GM12801 (cell line): ENCODE measurements around the gene TET3.

ENCODE experiments used
- TF ChIP-seq, protein P1 (sequence below): IDR thresholded peaks from one replicate; pipeline ENCODE4 v1.5.1; 2011; ENCODE audit warnings: control low read depth; ENCODE audit not compliant: insufficient read length; ENCODE audit errors: extremely low read depth

TET3 gene

DNA sequence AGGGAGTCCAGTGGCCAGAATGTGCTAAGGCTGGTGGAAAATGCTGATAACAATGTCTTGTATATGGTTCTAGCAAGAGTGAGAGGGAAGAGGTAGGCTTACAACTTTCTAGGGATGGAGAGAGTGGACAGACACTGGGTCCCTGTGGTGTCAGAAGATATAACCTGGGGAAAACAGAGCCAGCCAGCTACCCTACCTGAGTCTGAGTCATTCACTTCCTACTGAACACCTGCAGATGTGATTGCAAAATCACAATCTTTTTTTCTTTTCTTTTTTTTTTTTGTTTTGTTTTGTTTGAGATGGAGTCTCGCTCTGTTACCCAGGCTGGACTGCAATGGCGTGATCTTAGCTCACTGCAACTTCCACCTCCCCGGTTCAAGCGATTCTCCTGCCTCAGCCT lies 7.3 kb downstream of the TET3 start:
- TF ChIP-seq, protein P1, sequence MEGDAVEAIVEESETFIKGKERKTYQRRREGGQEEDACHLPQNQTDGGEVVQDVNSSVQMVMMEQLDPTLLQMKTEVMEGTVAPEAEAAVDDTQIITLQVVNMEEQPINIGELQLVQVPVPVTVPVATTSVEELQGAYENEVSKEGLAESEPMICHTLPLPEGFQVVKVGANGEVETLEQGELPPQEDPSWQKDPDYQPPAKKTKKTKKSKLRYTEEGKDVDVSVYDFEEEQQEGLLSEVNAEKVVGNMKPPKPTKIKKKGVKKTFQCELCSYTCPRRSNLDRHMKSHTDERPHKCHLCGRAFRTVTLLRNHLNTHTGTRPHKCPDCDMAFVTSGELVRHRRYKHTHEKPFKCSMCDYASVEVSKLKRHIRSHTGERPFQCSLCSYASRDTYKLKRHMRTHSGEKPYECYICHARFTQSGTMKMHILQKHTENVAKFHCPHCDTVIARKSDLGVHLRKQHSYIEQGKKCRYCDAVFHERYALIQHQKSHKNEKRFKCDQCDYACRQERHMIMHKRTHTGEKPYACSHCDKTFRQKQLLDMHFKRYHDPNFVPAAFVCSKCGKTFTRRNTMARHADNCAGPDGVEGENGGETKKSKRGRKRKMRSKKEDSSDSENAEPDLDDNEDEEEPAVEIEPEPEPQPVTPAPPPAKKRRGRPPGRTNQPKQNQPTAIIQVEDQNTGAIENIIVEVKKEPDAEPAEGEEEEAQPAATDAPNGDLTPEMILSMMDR: no peak

DNA sequence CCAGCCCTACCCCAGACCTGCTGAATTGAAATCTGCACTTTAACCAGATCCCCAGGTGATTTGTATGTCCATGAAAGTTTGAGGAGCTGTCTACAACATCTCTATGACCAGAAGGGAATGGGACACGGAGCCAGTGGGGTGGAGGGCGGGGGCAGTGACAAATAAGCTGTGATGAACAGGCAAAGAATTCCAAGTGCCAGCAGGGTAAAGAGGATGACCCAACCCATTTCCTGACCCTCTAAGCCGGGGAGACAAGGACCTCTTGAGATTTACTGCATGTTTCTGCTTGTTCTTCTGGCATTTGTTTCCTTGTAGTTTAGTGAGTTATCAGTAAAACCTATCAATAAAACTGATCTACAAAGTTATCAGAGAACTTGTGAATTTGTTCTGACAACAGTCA lies 8.7 kb downstream of the TET3 start:
- TF ChIP-seq, protein P1: no peak

DNA sequence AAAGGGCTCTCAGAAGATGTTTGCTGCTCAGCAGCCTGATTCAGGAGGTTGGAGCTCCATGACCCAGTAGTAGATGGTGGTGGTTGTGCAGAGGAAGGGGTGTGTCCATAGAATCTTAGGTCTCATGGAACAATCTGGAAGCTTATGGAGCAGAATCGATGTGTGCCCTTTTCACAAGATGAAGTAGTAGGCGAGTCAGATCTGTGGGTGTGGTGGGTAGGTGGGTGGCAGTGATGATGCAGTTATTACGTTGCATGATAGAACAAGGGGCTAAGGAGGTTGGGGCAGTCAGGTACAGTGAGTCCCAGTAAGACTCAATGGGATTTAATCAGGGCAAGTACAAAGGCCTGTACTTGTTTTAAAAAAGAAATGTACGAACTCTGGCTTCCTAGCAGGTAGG lies 9.1 kb downstream of the TET3 start:
- TF ChIP-seq, protein P1: no peak

DNA sequence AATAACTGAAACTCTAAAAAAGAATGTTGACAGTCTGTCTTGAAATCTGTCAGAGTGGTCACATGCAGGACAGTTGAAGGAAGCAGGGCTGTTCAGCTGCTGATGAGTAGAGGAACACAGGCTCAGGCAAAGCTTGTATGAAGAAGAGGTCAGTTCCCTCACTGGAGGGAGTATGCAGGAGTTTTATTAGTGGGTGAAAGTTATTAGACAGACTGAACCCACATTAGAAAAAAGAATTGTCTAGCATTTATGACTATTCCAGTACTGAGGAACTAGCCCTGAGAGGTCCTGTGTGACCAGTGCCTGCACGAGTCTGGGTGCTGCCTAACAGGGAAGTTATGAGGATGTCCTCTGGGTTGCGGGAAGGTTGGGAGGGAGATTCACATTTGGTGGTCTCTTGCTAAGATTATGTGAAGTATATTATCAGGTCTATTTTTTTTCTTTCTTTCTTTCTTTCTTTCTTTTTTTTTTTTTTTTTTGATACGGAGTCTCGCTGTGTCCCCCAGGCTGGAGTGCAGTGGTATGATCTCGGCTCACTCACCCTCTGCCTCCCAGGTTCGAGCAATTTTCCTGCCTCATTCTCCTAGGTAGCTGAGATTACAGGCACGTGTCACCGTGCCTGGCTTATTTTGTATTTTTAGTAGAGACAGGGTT lies 9.6 kb downstream of the TET3 start:
- TF ChIP-seq, protein P1: no peak

DNA sequence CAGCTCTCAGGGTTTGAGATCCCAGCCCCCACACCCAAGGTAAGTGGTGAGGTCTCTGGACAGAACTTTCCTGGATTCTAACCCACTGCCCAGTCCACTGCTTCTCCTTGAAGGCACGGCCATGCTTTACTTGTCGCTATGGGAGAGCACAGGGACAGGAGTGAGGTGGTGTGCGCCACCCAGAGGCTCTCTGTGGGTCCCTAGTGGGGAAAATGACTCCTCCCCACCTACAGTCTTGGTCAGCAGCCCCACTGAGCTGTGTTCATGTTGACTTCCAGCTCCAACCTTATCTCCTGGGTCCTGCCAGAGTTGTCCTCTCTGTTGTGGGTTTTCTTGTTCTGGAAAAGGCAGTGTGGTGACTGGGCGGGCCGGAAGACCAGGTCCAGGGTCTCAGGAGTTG lies 11.1 kb downstream of the TET3 start:
- TF ChIP-seq, protein P1: no peak

DNA sequence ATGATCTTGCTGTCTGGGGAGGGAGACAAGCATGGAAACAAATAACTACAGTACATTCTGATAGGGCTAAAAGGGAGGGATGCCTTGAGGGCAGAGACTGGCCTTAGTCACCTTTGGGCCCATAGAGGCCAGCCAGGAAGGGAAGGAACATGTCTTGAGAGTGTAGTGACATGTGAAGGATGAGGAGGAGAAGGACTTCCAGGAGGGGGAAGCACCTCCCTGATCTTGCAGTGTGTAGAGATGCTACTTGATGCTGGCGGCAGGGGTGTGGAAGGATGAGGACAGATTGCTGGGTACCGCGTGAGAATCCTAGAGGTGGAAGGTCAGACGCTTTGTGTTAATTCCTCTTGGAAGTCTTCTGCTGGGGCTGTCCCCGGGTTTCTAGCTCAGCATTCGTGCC lies 13.1 kb downstream of the TET3 start:
- TF ChIP-seq, protein P1: no peak

DNA sequence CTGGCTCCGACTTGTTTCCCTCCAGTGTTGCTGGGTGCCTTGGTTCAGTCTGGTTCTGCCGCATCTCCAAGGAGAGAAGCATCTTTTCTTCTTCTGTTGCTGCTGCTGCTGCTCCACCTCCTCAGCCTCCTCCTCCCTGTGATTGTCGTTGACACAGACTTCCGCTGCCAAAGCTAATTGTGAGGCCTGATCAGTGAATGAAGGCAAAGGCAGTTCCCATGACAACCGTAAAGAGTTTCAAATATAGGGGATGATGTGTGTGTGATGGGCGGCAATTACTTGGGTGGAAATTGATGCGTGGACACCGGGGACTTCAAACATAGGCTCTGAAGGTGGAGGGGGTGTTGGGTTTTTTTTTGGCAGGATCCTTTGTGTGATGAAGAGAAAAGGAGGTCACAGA lies 13.7 kb downstream of the TET3 start:
- TF ChIP-seq, protein P1: no peak
